Hepatocyte (in vitro differentiated cells): Measurements from ENCODE around the gene DENND1A.

ENCODE experiments used
- CTCF ChIP-seq: fragments of 200-600 bp; sonication (generic); IDR thresholded peaks from 2 replicates; pipeline ENCODE4 v1.5.1; 2016; ENCODE audit warnings: antibody characterized with exemption, mild to moderate bottlenecking; ENCODE audit not compliant: poor library complexity
- EZH2 ChIP-seq: fragments of 200-600 bp; sonication (generic); IDR thresholded peaks from 2 replicates; pipeline ENCODE4 v1.6.1; 2016; ENCODE audit warnings: antibody characterized with exemption, mild to moderate bottlenecking, borderline replicate concordance
- EZH2phosphoT487 ChIP-seq: fragments of 200-600 bp; sonication (generic); IDR thresholded peaks from one replicate; pipeline ENCODE4 v1.6.1; 2018; ENCODE audit warnings: antibody characterized with exemption, mild to moderate bottlenecking, low read depth, moderate library complexity; ENCODE audit not compliant: unreplicated experiment, severe bottlenecking

- TF ChIP-seq CTCF (no peak), EZH2 (no peak), EZH2phosphoT487 (no peak)
Observed at GRCh38 chr9:123745933-123746332, 184.0 kb downstream of the DENND1A start.
